PC-3 (cell line): ENCODE measurements around the gene KAZN.

Experiments
- EZH2phosphoT487 ChIP-seq: fragments of 300-600 bp; sonication (generic); IDR thresholded peaks from 2 replicates; pipeline ENCODE4 v1.6.1; 2018; ENCODE audit warnings: mild to moderate bottlenecking, antibody characterized with exemption, low read length, borderline replicate concordance
- TF ChIP-seq, protein P1 (sequence below): fragments of 300-600 bp; sonication (generic); conservative IDR thresholded peaks from 2 replicates; pipeline ENCODE4 v1.5.1; 2017; ENCODE audit warnings: antibody characterized with exemption, low read depth, mild to moderate bottlenecking, low read length

DNA sequence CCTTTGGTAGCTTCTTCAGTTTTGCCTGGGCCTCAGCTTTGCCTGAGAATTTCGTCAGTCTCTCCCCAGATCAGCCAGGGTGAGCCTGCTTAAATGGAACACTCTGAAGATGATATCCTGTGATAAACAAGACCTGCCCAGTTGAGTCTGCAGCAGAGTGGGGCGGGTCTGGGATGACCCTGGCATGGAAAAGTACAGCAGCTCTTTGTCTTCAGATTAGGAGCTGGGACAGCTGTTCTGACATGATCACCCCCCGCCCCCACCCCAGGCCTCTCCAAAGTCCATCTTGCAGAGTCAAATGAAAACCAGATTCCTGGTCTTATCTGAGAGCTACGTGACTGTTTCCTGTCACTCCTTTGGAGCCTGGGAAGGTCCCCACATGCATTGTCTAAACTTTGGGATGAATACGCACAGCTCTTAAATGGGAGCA lies 552.9 kb downstream of the KAZN start:
- TF ChIP-seq, protein P1, sequence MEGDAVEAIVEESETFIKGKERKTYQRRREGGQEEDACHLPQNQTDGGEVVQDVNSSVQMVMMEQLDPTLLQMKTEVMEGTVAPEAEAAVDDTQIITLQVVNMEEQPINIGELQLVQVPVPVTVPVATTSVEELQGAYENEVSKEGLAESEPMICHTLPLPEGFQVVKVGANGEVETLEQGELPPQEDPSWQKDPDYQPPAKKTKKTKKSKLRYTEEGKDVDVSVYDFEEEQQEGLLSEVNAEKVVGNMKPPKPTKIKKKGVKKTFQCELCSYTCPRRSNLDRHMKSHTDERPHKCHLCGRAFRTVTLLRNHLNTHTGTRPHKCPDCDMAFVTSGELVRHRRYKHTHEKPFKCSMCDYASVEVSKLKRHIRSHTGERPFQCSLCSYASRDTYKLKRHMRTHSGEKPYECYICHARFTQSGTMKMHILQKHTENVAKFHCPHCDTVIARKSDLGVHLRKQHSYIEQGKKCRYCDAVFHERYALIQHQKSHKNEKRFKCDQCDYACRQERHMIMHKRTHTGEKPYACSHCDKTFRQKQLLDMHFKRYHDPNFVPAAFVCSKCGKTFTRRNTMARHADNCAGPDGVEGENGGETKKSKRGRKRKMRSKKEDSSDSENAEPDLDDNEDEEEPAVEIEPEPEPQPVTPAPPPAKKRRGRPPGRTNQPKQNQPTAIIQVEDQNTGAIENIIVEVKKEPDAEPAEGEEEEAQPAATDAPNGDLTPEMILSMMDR = no peak
- no peak for TF ChIP-seq EZH2phosphoT487
